SK-N-SH treated with all-trans-retinoic acid at 6 μM for 48 hours (cell line): Measurements from ENCODE around the gene MITF.

Experiments
- ATAC-seq: fragments of 200-7000 bp; cut with Tn5 transposase; 3 replicates; pipeline ENCODE4 v1.9.1; 2020; ENCODE audit warnings: mild to moderate bottlenecking, moderate library complexity
- ARNTL ChIP-seq: fragments of 450-650 bp; formaldehyde crosslinking; IDR thresholded peaks from 2 replicates; pipeline ENCODE4 v1.5.0; 2020; ENCODE audit warnings: low read depth, mild to moderate bottlenecking, moderate library complexity, borderline replicate concordance
- BACH2 ChIP-seq: fragments of 250-450 bp; sonication (Bioruptor Pico); IDR thresholded peaks from 2 replicates; pipeline ENCODE4 v1.9.0; 2021; ENCODE audit warnings: mild to moderate bottlenecking, borderline replicate concordance
- CSDC2 ChIP-seq: fragments of 250-450 bp; sonication (Bioruptor Pico); IDR thresholded peaks from 2 replicates; pipeline ENCODE4 v1.5.0; 2020; ENCODE audit warnings: mild to moderate bottlenecking, moderate library complexity
- CSRNP3 ChIP-seq: fragments of 250-450 bp; sonication (Bioruptor Pico); IDR thresholded peaks from 2 replicates; pipeline ENCODE4 v1.5.1; 2021; ENCODE audit warnings: mild to moderate bottlenecking, moderate library complexity
- ISL1 ChIP-seq: fragments of 250-450 bp; sonication (Bioruptor Pico); IDR thresholded peaks from 2 replicates; pipeline ENCODE4 v2.1.2; 2022; ENCODE audit warnings: mild to moderate bottlenecking, moderate library complexity
- OSR1 ChIP-seq: fragments of 250-450 bp; sonication (Bioruptor Pico); IDR thresholded peaks from 2 replicates; pipeline ENCODE4 v1.8.0; 2022; ENCODE audit warnings: moderate library complexity, mild to moderate bottlenecking, inconsistent platforms
- PATZ1 ChIP-seq: fragments of 250-450 bp; sonication (Bioruptor Pico); IDR thresholded peaks from 2 replicates; pipeline ENCODE4 v1.8.0; 2020; ENCODE audit warnings: mild to moderate bottlenecking, moderate library complexity, borderline replicate concordance
- PPARA ChIP-seq: fragments of 250-450 bp; sonication (Bioruptor Pico); IDR thresholded peaks from 2 replicates; pipeline ENCODE4 v1.5.0; 2020; ENCODE audit warnings: mild to moderate bottlenecking, borderline replicate concordance
- RARB ChIP-seq: fragments of 250-450 bp; sonication (Bioruptor Pico); IDR thresholded peaks from 2 replicates; pipeline ENCODE4 v1.8.0; 2021; ENCODE audit warnings: mild to moderate bottlenecking, moderate library complexity
- SNAI2 ChIP-seq: fragments of 250-450 bp; sonication (Bioruptor Pico); IDR thresholded peaks from 2 replicates; pipeline ENCODE4 v1.5.0; 2020; ENCODE audit warnings: mild to moderate bottlenecking, moderate library complexity
- TCF4 ChIP-seq: fragments of 250-450 bp; sonication (Bioruptor Pico); IDR thresholded peaks from 2 replicates; pipeline ENCODE4 v1.8.0; 2021; ENCODE audit warnings: mild to moderate bottlenecking, moderate library complexity, borderline replicate concordance
- TOX ChIP-seq: fragments of 250-450 bp; sonication (Bioruptor Pico); IDR thresholded peaks from 2 replicates; pipeline ENCODE4 v1.8.0; 2021; ENCODE audit warnings: mild to moderate bottlenecking, moderate library complexity, borderline replicate concordance
- TSHZ2 ChIP-seq: fragments of 250-450 bp; sonication (Bioruptor Pico); IDR thresholded peaks from 2 replicates; pipeline ENCODE4 v1.5.0; 2020; ENCODE audit warnings: mild to moderate bottlenecking, moderate library complexity
- ZC3H10 ChIP-seq: fragments of 250-450 bp; sonication (Bioruptor Pico); IDR thresholded peaks from 2 replicates; pipeline ENCODE4 v1.5.1; 2021; ENCODE audit warnings: mild to moderate bottlenecking, moderate library complexity
- ZFP3 ChIP-seq: fragments of 250-450 bp; sonication (Bioruptor Pico); IDR thresholded peaks from 2 replicates; pipeline ENCODE4 v1.5.0; 2020; ENCODE audit warnings: mild to moderate bottlenecking, moderate library complexity
- ZFP30 ChIP-seq: fragments of 450-650 bp; formaldehyde crosslinking; IDR thresholded peaks from 2 replicates; pipeline ENCODE4 v1.5.0; 2022; ENCODE audit warnings: mild to moderate bottlenecking, moderate library complexity
- ZNF565 ChIP-seq: fragments of 450-650 bp; formaldehyde crosslinking; conservative IDR thresholded peaks from 2 replicates; pipeline ENCODE4 v1.5.0; 2020; ENCODE audit warnings: low read depth, mild to moderate bottlenecking, moderate library complexity
- ZNF70 ChIP-seq: fragments of 450-650 bp; formaldehyde crosslinking; IDR thresholded peaks from 2 replicates; pipeline ENCODE4 v1.5.0; 2020; ENCODE audit warnings: mild to moderate bottlenecking, moderate library complexity
- ZNF8 ChIP-seq: fragments of 450-650 bp; formaldehyde crosslinking; IDR thresholded peaks from 2 replicates; pipeline ENCODE4 v1.5.0; 2020; ENCODE audit warnings: mild to moderate bottlenecking, moderate library complexity
- TF ChIP-seq, protein P1 (sequence below): fragments of 250-450 bp; sonication (Bioruptor Pico); IDR thresholded peaks from 2 replicates; pipeline ENCODE4 v1.5.1; 2020; ENCODE audit warnings: low read depth, mild to moderate bottlenecking, moderate library complexity

Gene MITF

GRCh38 chr3:69753179-69753775 is 14.0 kb downstream of the MITF start:
- ATAC-seq: no peak
- no peak for TF ChIP-seq OSR1 (CRISPR knock-in tag)
- no peak for TF ChIP-seq ARNTL (CRISPR knock-in tag)
- TF ChIP-seq TCF4 (CRISPR knock-in tag): no peak
- TF ChIP-seq PATZ1: no peak
- TF ChIP-seq ZNF8 (CRISPR knock-in tag): no peak
- TF ChIP-seq SNAI2 (CRISPR knock-in tag): no peak
- no peak for TF ChIP-seq ZNF565 (CRISPR knock-in tag)
- TF ChIP-seq ZNF70 (CRISPR knock-in tag): no peak
- no peak for TF ChIP-seq ZFP3 (CRISPR knock-in tag)
- no peak for TF ChIP-seq TOX (CRISPR knock-in tag)
- TF ChIP-seq, protein P1, sequence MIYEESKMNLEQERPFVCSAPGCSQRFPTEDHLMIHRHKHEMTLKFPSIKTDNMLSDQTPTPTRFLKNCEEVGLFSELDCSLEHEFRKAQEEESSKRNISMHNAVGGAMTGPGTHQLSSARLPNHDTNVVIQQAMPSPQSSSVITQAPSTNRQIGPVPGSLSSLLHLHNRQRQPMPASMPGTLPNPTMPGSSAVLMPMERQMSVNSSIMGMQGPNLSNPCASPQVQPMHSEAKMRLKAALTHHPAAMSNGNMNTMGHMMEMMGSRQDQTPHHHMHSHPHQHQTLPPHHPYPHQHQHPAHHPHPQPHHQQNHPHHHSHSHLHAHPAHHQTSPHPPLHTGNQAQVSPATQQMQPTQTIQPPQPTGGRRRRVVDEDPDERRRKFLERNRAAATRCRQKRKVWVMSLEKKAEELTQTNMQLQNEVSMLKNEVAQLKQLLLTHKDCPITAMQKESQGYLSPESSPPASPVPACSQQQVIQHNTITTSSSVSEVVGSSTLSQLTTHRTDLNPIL (CRISPR knock-in tag): no peak
- no peak for TF ChIP-seq BACH2 (CRISPR knock-in tag)
- TF ChIP-seq ZC3H10: no peak
- no peak for TF ChIP-seq RARB (CRISPR knock-in tag)
- TF ChIP-seq CSDC2 (CRISPR knock-in tag): no peak
- no peak for TF ChIP-seq CSRNP3 (CRISPR knock-in tag)
- no peak for TF ChIP-seq ZFP30
- TF ChIP-seq ISL1 (CRISPR knock-in tag): no peak
- no peak for TF ChIP-seq TSHZ2
- TF ChIP-seq PPARA (CRISPR knock-in tag): no peak

DNA sequence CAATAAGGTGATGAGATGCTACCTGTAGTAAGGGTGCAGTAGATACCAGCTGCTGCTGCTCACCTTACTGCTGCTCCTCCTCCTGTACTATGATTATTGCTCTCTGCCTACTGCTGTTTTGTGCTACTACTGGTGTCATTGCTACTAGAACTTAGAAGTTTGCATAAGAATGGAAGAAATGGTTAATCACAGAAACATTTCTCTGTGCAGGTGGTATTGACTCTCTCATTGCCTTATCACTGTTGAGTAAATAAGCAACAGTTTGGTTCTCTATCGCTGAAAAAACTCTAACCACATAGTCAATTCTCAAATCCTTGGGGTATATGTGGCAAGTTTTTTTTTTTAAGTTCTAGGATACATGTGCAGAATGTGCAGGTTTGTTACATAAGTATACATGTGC is 16.5 kb downstream of the MITF start:
- ATAC-seq: no peak
- TF ChIP-seq PATZ1 (no peak), TOX (CRISPR knock-in tag) (no peak)

- peak; percentile 76 for ATAC-seq
These were observed 22.9 kb downstream of the MITF start for GRCh38 chr3:69761896-69762767.

More at GRCh38 chr3:69761896-69762767, 22.9 kb downstream of the MITF start:
- peak; percentile 68 for TF ChIP-seq ISL1 (CRISPR knock-in tag)
- TF ChIP-seq ZNF70 (CRISPR knock-in tag): no peak
- TF ChIP-seq, all 23 proteins: peak for 1
